ENCODE results near the gene DNAJB1.
A peak's percentile ranks its signal among the peaks of the same experiment; 100 is the strongest.

DNA sequence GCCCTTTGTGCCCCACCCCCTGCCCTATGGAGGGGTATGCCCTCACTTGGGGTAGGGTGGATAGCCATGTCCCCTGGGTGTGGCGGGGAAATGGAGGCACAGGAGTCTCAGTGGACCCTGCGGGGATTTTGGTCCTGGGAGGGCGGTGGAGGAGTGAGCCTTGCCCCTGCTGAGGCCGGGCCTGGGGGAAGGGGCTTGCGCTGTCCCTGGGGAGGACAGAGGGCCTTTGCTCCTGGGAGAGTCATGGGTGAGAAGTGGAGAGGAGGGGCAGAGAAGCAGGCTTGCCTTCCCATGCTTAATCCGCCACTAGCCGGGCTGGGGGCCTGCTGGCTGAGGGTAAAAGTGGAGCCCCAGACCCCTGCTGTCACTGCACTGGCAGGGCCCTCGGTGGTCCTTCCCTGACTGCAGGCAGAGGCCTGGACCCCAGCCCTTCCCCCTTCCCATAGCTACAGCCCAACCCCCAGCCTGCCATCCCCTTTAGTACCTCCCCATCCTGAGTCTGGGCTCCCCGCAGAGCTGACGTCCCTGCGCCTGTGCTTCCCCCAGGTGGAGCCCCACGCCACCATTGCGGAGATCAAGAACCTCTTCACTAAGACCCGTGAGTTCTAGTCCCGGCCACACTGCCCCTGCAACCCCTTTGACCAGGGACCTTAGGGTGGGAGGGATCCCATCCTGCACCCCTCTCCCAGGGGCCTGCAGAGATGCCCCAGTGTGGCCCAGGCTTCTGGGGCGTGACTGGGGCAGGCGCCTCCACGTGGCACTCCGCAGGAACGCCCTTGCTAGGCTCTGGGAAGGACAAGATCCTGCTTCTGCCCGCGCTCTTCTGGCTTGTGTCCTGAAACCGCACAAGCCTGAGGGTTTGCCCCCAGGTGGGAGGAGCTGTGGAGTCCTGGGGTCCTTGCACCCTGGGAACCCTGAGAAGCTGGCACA lies 44.7 kb upstream of the DNAJB1 start:
- TF ChIP-seq, protein P1, sequence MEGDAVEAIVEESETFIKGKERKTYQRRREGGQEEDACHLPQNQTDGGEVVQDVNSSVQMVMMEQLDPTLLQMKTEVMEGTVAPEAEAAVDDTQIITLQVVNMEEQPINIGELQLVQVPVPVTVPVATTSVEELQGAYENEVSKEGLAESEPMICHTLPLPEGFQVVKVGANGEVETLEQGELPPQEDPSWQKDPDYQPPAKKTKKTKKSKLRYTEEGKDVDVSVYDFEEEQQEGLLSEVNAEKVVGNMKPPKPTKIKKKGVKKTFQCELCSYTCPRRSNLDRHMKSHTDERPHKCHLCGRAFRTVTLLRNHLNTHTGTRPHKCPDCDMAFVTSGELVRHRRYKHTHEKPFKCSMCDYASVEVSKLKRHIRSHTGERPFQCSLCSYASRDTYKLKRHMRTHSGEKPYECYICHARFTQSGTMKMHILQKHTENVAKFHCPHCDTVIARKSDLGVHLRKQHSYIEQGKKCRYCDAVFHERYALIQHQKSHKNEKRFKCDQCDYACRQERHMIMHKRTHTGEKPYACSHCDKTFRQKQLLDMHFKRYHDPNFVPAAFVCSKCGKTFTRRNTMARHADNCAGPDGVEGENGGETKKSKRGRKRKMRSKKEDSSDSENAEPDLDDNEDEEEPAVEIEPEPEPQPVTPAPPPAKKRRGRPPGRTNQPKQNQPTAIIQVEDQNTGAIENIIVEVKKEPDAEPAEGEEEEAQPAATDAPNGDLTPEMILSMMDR (conservative IDR thresholded peaks at IDR 0.05; ENCODE audit: low read depth in 2 of 2) = peak in 1 of 2 experiments; percentile 20; a peak in 2 of 4 replicates
- TF ChIP-seq ETS1 (IDR thresholded peaks at IDR 0.05) (no peak), POLR2AphosphoS5 (IDR thresholded peaks at IDR 0.05; ENCODE audit: low read depth) (no peak), EZH2 (IDR thresholded peaks at IDR 0.05; ENCODE audit: low read depth, unreplicated experiment) (no peak), CREB1 (CRISPR knock-in tag; IDR thresholded peaks at IDR 0.05; ENCODE audit: low read depth) (no peak), EZH2phosphoT487 (IDR thresholded peaks at IDR 0.05; ENCODE audit: unreplicated experiment) (no peak), ZNF331 (CRISPR knock-in tag; IDR thresholded peaks at IDR 0.05; ENCODE audit: low read depth) (no peak), NANOG (IDR thresholded peaks at IDR 0.05; ENCODE audit: borderline replicate concordance) (no peak), JUNB (IDR thresholded peaks at IDR 0.05; ENCODE audit: unreplicated experiment) (no peak), ZNF114 (CRISPR knock-in tag; IDR thresholded peaks at IDR 0.05) (no peak), STAT1 (IDR thresholded peaks at IDR 0.05; ENCODE audit: unreplicated experiment) (no peak)
- TF ChIP-seq, protein P2, sequence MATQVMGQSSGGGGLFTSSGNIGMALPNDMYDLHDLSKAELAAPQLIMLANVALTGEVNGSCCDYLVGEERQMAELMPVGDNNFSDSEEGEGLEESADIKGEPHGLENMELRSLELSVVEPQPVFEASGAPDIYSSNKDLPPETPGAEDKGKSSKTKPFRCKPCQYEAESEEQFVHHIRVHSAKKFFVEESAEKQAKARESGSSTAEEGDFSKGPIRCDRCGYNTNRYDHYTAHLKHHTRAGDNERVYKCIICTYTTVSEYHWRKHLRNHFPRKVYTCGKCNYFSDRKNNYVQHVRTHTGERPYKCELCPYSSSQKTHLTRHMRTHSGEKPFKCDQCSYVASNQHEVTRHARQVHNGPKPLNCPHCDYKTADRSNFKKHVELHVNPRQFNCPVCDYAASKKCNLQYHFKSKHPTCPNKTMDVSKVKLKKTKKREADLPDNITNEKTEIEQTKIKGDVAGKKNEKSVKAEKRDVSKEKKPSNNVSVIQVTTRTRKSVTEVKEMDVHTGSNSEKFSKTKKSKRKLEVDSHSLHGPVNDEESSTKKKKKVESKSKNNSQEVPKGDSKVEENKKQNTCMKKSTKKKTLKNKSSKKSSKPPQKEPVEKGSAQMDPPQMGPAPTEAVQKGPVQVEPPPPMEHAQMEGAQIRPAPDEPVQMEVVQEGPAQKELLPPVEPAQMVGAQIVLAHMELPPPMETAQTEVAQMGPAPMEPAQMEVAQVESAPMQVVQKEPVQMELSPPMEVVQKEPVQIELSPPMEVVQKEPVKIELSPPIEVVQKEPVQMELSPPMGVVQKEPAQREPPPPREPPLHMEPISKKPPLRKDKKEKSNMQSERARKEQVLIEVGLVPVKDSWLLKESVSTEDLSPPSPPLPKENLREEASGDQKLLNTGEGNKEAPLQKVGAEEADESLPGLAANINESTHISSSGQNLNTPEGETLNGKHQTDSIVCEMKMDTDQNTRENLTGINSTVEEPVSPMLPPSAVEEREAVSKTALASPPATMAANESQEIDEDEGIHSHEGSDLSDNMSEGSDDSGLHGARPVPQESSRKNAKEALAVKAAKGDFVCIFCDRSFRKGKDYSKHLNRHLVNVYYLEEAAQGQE (IDR thresholded peaks at IDR 0.05; ENCODE audit: unreplicated experiment) = no peak
- TF ChIP-seq, protein P3, sequence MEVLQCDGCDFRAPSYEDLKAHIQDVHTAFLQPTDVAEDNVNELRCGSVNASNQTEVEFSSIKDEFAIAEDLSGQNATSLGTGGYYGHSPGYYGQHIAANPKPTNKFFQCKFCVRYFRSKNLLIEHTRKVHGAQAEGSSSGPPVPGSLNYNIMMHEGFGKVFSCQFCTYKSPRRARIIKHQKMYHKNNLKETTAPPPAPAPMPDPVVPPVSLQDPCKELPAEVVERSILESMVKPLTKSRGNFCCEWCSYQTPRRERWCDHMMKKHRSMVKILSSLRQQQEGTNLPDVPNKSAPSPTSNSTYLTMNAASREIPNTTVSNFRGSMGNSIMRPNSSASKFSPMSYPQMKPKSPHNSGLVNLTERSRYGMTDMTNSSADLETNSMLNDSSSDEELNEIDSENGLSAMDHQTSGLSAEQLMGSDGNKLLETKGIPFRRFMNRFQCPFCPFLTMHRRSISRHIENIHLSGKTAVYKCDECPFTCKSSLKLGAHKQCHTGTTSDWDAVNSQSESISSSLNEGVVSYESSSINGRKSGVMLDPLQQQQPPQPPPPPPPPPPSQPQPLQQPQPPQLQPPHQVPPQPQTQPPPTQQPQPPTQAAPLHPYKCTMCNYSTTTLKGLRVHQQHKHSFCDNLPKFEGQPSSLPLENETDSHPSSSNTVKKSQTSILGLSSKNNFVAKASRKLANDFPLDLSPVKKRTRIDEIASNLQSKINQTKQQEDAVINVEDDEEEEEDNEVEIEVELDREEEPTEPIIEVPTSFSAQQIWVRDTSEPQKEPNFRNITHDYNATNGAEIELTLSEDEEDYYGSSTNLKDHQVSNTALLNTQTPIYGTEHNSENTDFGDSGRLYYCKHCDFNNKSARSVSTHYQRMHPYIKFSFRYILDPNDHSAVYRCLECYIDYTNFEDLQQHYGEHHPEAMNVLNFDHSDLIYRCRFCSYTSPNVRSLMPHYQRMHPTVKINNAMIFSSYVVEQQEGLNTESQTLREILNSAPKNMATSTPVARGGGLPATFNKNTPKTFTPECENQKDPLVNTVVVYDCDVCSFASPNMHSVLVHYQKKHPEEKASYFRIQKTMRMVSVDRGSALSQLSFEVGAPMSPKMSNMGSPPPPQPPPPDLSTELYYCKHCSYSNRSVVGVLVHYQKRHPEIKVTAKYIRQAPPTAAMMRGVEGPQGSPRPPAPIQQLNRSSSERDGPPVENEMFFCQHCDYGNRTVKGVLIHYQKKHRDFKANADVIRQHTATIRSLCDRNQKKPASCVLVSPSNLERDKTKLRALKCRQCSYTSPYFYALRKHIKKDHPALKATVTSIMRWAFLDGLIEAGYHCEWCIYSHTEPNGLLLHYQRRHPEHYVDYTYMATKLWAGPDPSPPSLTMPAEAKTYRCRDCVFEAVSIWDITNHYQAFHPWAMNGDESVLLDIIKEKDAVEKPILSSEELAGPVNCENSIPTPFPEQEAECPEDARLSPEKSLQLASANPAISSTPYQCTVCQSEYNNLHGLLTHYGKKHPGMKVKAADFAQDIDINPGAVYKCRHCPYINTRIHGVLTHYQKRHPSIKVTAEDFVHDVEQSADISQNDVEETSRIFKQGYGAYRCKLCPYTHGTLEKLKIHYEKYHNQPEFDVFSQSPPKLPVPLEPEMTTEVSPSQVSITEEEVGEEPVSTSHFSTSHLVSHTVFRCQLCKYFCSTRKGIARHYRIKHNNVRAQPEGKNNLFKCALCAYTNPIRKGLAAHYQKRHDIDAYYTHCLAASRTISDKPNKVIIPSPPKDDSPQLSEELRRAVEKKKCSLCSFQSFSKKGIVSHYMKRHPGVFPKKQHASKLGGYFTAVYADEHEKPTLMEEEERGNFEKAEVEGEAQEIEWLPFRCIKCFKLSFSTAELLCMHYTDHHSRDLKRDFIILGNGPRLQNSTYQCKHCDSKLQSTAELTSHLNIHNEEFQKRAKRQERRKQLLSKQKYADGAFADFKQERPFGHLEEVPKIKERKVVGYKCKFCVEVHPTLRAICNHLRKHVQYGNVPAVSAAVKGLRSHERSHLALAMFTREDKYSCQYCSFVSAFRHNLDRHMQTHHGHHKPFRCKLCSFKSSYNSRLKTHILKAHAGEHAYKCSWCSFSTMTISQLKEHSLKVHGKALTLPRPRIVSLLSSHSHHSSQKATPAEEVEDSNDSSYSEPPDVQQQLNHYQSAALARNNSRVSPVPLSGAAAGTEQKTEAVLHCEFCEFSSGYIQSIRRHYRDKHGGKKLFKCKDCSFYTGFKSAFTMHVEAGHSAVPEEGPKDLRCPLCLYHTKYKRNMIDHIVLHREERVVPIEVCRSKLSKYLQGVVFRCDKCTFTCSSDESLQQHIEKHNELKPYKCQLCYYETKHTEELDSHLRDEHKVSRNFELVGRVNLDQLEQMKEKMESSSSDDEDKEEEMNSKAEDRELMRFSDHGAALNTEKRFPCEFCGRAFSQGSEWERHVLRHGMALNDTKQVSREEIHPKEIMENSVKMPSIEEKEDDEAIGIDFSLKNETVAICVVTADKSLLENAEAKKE (CRISPR knock-in tag; IDR thresholded peaks at IDR 0.05) = no peak

Data from GM23338 (cell line).